Activated CD8-positive, alpha-beta T cell treated with anti-CD3 and anti-CD28 coated beads for 36 hours (primary cell): Measurements from ENCODE around the gene TMEM237. TPM values are rescaled to one million over a fixed set of nuclear protein-coding genes. Genes with fewer than 3 reads are reported as not detected.

Source experiments
- ATAC-seq: fragments of 200-7000 bp; cut with Tn5 transposase; one replicate; pipeline ENCODE4 v1.10.0; 2021; ENCODE audit warnings: mild to moderate bottlenecking, moderate library complexity
- CTCF ChIA-PET: fragments of 350-600 bp; sonication (Branson Sonifier 250); formaldehyde crosslinking; loops from one replicate; lab custom pipeline; 2021; ENCODE audit warnings: antibody characterized with exemption; lab: Charles Lee
- POLR2A ChIA-PET: fragments of 350-600 bp; sonication (Branson Sonifier 250); formaldehyde crosslinking; loops from one replicate; lab custom pipeline; 2021; ENCODE audit warnings: antibody characterized with exemption; lab: Charles Lee
- DNase-seq: peaks from one replicate; pipeline ENCODE4 v3.0.0-alpha.2; 2020
- H3K27ac Mint-ChIP-seq: one replicate; pipeline ENCODE4 v1.8.0; 2021; ENCODE audit warnings: mild to moderate bottlenecking, mixed read lengths
- H3K27me3 Mint-ChIP-seq: one replicate; pipeline ENCODE4 v1.8.0; 2021; ENCODE audit warnings: mixed read lengths
- H3K36me3 Mint-ChIP-seq: one replicate; pipeline ENCODE4 v1.8.0; 2021; ENCODE audit warnings: low read depth, mixed read lengths
- H3K4me1 Mint-ChIP-seq: one replicate; pipeline ENCODE4 v1.8.0; 2021; ENCODE audit warnings: low read depth, mixed read lengths
- H3K4me3 Mint-ChIP-seq: one replicate; pipeline ENCODE4 v1.8.0; 2021; ENCODE audit warnings: mild to moderate bottlenecking, moderate library complexity, mixed read lengths
- H3K9me3 Mint-ChIP-seq: one replicate; pipeline ENCODE4 v1.8.0; 2021; ENCODE audit warnings: mixed read lengths
- intact Hi-C: fragments of 100-400 bp; cut with micrococcal nuclease; formaldehyde crosslinking; loops from one replicate; pipeline ENCODE4 v1.10.0; 2022
- total RNA-seq, 2 experiments: library from RNA; stranded (reverse); gene quantifications; one replicate each; pipeline ENCODE4 v1.2.3, GENCODE V29; 2021
- TF ChIP-seq, protein P1 (sequence below): fragments of 200-600 bp; IDR thresholded peaks from one replicate; pipeline ENCODE4 v1.8.0; 2022; ENCODE audit warnings: antibody characterized with exemption, mild to moderate bottlenecking

Gene TMEM237
- total RNA-seq, 2 experiments from 2014 or later = 14.3 to 16.3 TPM

DNA sequence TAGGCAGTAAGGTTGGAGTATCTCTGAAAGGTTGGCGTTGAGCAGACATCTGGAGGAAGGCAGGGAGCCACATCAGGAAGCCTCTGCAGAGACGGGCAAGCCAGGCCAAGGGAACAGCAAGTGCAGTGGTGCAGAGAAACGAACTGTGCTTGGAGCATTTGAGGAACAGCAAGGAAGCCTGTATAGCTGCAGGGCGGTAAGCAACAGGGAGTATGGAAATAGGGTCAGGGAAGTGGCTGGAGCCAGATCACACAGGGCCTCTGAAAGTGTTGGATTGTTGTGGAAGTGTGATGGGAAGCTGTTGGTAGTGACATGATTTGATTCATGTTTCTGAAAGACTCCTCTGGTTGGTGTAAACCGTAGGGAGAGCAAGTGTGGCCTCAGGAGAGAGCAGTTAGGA lies 13.4 kb upstream of the TMEM237 start:
- H3K27ac Mint-ChIP-seq = no peak overlapping the region
- ATAC-seq (no peak), DNase-seq (no peak)
- H3K4me1 Mint-ChIP-seq = no peaks in the 10 kb centered on the region
- TF ChIP-seq, protein P1, sequence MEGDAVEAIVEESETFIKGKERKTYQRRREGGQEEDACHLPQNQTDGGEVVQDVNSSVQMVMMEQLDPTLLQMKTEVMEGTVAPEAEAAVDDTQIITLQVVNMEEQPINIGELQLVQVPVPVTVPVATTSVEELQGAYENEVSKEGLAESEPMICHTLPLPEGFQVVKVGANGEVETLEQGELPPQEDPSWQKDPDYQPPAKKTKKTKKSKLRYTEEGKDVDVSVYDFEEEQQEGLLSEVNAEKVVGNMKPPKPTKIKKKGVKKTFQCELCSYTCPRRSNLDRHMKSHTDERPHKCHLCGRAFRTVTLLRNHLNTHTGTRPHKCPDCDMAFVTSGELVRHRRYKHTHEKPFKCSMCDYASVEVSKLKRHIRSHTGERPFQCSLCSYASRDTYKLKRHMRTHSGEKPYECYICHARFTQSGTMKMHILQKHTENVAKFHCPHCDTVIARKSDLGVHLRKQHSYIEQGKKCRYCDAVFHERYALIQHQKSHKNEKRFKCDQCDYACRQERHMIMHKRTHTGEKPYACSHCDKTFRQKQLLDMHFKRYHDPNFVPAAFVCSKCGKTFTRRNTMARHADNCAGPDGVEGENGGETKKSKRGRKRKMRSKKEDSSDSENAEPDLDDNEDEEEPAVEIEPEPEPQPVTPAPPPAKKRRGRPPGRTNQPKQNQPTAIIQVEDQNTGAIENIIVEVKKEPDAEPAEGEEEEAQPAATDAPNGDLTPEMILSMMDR = no peak
- H3K9me3 Mint-ChIP-seq = no peaks in the 10 kb centered on the region
- no peak overlapping the region for H3K4me3 Mint-ChIP-seq
- CTCF ChIA-PET = no interaction called here
- POLR2A ChIA-PET = no interaction called here
- no peaks in the 10 kb centered on the region for H3K36me3 Mint-ChIP-seq
- intact Hi-C loops = no loop called here
- no peaks in the 10 kb centered on the region for H3K27me3 Mint-ChIP-seq

DNA sequence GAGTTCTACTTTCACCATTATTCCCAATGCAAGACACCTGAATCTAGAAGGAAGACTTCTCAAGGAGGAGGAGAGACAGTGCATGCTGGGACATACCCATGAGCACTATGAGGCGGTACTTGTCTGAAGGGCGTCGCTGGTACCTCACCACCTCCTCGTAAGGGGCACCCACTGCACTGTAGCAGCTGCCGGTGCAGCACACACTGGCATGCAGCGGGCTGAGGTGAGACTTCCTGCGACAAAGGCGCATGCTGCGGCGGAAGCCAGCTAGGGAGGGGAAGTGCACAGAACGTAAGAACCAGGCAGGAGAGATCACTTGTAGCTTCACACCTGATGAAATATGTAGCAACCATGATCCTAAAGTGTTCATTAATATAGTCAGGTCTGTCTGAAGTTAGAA lies 12.8 kb upstream of the TMEM237 start:
- H3K36me3 Mint-ChIP-seq = no peaks in the 10 kb centered on the region
- no peaks in the 10 kb centered on the region for H3K9me3 Mint-ChIP-seq
- no peak overlapping the region for H3K4me3 Mint-ChIP-seq
- TF ChIP-seq, protein P1 = no peak
- H3K27ac Mint-ChIP-seq = no peak overlapping the region
- no peaks in the 10 kb centered on the region for H3K4me1 Mint-ChIP-seq
- ATAC-seq (no peak), DNase-seq (no peak)
- POLR2A ChIA-PET = no interaction called here
- intact Hi-C loops = no loop called here
- peaks cover 1% of the 10 kb centered on the region for H3K27me3 Mint-ChIP-seq
- CTCF ChIA-PET = no interaction called here

DNA sequence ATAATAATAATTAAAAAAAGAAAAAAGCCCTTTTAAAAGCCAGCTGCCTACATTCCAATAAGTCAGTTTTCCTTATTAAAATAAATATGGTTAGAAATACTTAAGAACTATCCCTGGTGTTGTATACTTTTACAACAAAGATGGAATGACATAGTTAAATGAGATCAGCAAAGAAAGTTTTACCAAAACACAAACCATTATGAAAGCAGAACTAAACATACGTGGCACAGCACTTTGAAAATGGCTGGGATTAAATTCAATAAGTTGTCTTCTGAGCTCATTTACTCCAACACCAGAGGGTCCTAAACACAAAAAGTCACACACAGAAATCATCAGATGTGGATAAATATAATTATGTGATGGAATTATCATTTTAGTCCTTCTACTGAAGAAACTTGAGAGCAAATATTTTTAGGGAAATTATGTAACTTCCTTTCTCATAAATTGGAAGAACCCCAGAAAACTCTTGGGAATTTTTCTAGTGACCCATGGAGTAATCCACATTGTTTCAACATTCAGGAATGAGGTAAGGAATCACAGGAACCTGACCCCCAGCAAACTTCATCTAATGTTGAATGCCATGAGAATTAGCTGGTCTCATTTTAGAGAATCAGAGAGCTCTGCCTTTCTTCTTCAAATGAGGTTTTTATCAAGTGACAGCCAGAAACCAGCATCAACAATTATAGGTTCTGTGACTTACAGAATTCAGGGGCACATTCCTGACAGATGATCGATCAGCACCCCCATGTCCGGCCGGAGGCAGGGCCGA lies 11.5 kb upstream of the TMEM237 start:
- Mint-ChIP-seq H3K4me1 (no peaks in the 10 kb centered on the region), H3K27me3 (peaks cover 3% of the 10 kb centered on the region), H3K36me3 (no peaks in the 10 kb centered on the region), H3K9me3 (no peaks in the 10 kb centered on the region), H3K4me3 (no peak overlapping the region), H3K27ac (no peak overlapping the region)
- intact Hi-C loops = no loop called here
- DNase-seq (no peak), ATAC-seq (no peak)
- ChIA-PET CTCF (interaction anchor here (0.9 kb wide), 1 partner anchor 53 kb away, joined by 3 read pairs; no protein-coding TSS in a partner anchor), POLR2A (interaction anchor here (1.7 kb wide), 1 partner anchor 12 kb away, joined by 9 read pairs; the partner anchor contains the start of gene TMEM237)
- TF ChIP-seq, protein P1 = no peak

DNA sequence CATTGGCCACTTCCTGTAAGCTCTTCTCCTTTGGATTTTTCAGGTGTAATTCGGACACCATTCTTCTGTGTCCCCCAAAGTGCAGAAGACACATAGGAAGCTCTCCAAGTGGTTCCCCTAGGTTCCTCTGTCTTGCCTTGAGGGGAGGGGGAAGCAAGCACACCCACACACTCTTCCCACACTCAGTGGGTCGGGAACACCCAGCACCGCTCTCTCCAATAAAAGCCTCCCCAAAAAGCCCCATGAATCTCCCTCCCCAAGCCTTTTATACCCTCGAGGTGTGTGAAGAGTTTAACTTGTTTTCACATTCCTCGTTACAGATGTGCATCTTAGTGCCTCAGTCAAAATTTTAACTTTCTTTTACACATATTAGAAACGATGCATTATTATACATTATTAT lies 9.9 kb upstream of the TMEM237 start:
- Mint-ChIP-seq H3K4me1 (no peaks in the 10 kb centered on the region), H3K27ac (no peak overlapping the region), H3K36me3 (no peaks in the 10 kb centered on the region), H3K27me3 (peaks cover 3% of the 10 kb centered on the region), H3K4me3 (no peak overlapping the region), H3K9me3 (no peaks in the 10 kb centered on the region)
- TF ChIP-seq, protein P1 = no peak
- ChIA-PET CTCF (no interaction called here), POLR2A (interaction anchor here (1.7 kb wide), 1 partner anchor 10 kb away, joined by 9 read pairs; the partner anchor contains the start of gene TMEM237)
- no peak for ATAC-seq
- no peak for DNase-seq
- intact Hi-C loops = no loop called here

DNA sequence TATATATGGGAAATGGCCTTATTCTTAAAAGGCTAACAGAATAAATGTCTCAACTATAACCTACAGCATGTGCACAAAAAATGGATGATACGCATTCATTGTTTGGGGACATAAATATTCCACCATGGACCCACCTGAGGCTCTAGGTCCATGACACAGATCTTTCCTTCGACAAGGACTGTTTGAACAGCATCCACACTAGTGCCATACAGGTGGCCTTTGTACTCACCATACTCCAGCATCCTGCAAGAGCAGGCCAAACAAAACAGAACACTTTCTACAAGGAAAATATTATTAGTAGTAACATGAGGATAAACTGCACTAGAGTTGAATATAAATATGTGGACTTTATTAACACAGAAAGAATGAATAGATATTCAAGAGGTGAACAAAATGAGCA lies 6.1 kb upstream of the TMEM237 start:
- ChIA-PET CTCF (no interaction called here), POLR2A (no interaction called here)
- DNase-seq = no peak
- H3K4me3 Mint-ChIP-seq = no peak overlapping the region
- ATAC-seq = no peak
- no peaks in the 10 kb centered on the region for H3K9me3 Mint-ChIP-seq
- no peaks in the 10 kb centered on the region for H3K36me3 Mint-ChIP-seq
- H3K27ac Mint-ChIP-seq = no peak overlapping the region
- intact Hi-C loops = loop anchor here (10.0 kb wide), 1 partner anchor 195 kb away; the partner anchor contains the start of genes STRADB and TRAK2
- no peaks in the 10 kb centered on the region for H3K4me1 Mint-ChIP-seq
- peaks cover 3% of the 10 kb centered on the region for H3K27me3 Mint-ChIP-seq
- TF ChIP-seq, protein P1 = no peak
